ENCODE results near the gene MESP1. TPM values are rescaled to one million over a fixed set of nuclear protein-coding genes. Genes with fewer than 3 reads are reported as not detected.

Gene MESP1
- total and polyA plus RNA-seq, 10 of the 15 experiments (the other 5 are each of a cell fraction or from before 2014, with no cell fraction given) = 0.04 to 1.1 (median 0.57) TPM; not detected in 2

DNA sequence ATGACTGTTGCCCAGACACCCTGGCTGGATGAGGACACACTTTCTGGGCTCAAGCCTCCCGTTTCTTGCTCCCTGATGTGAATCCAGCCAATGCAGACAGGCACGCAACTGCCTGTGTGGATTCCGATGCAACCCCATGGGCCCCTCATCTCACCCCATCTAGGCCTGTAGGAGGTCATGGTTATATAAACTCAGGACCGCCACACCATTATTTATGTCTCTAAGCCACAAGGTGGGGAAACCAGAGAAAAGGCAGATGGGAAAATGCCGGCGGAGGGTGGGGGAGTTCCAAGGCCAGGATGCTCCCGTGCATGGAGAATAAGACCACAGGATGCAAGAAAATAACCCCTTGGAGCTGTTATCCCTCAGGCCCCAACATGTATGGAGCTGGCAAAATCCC lies 2.0 kb downstream of the MESP1 start:
- FAIRE-seq (no peak), DNase-seq (ENCODE audit: low read depth, low spot score) (no peak), ATAC-seq (no peak)
- ChIA-PET SMC1A (ENCODE audit: uncharacterized antibody, unreplicated experiment) (interaction anchor here (0.9 kb wide), 1 partner anchor 322 kb away, joined by 4 read pairs; no protein-coding TSS in a partner anchor), RAD21 (ENCODE audit: unreplicated experiment) (interaction anchor here (1.4 kb wide), 1 partner anchor 9 kb away, joined by 3 read pairs; no protein-coding TSS in a partner anchor), POLR2A (interaction anchor here (1.0 kb wide), 1 partner anchor 9 kb away, joined by 3 read pairs; no protein-coding TSS in a partner anchor), CTCF (interaction anchor here (1.0 to 2.6 kb wide), 4 partner anchors 9 to 126 kb away, joined by 3 to 9 read pairs (median 5); no protein-coding TSS in a partner anchor)
- Histone ChIP-seq H3K79me2 (ENCODE audit: control insufficient read depth, insufficient read depth, low read length) (no peaks in the 10 kb centered on the region), H3K4me1 (ENCODE audit: control insufficient read depth, insufficient read depth, low read length) (peaks cover 9% of the 10 kb centered on the region), H3K4me2 (ENCODE audit: control insufficient read depth, insufficient read depth) (no peak overlapping the region), H3K9me3 (replicated peaks; ENCODE audit: control insufficient read depth, insufficient read depth, low read length) (no peaks in the 10 kb centered on the region), H3K27me3 (replicated peaks in 1 of 2; ENCODE audit: control insufficient read depth in 2 of 2, insufficient read depth in 2 of 2, low read length in 1 of 2) (peaks cover 0 to 4% of the 10 kb centered on the region in 2 experiments; a peak in 2 of 4 replicates), H3K27ac (ENCODE audit: control insufficient read depth, insufficient read depth) (no peak overlapping the region), H4K20me1 (ENCODE audit: control insufficient read depth, insufficient read depth) (no peaks in the 10 kb centered on the region), H3K9ac (ENCODE audit: control insufficient read depth, insufficient read depth, low read length) (no peak overlapping the region), H2AFZ (ENCODE audit: control insufficient read depth, low read depth, low read length) (no peak overlapping the region), H3K4me3 (no peak overlapping the region), H3K36me3 (ENCODE audit: control insufficient read depth in 2 of 2, insufficient read depth in 2 of 2, low read length in 1 of 2) (no peaks in the 10 kb centered on the region)
- intact Hi-C loops (cut with micrococcal nuclease; ENCODE audit: unreplicated experiment) = no loop called here
- no TSS peak for BruUV-seq (replicated peaks)
- in situ Hi-C loops (cut with MboI) = no loop called here
- 51% methylated on average over 7 of the region's 7 CpGs for WGBS (ENCODE audit: insufficient coverage, insufficient replicate concordance, low lambda C conversion rate, missing lambda C conversion rate)
- no peak for TF ChIP-seq MYB (IDR thresholded peaks at IDR 0.05; ENCODE audit: borderline replicate concordance, low read depth, low read length)
- no peak for TF ChIP-seq NFXL1 (IDR thresholded peaks at IDR 0.05; ENCODE audit: borderline replicate concordance)
- no peak for TF ChIP-seq EP300 (IDR thresholded peaks at IDR 0.05; ENCODE audit: borderline replicate concordance in 1 of 2, control insufficient read depth in 1 of 2, low read depth in 2 of 2, low read length in 2 of 2)
- no peak for TF ChIP-seq SREBF2 (IDR thresholded peaks at IDR 0.05; ENCODE audit: low read length)
- TF ChIP-seq RUNX3 (IDR thresholded peaks at IDR 0.05; ENCODE audit: low read length) = no peak
- no peak for TF ChIP-seq EED (IDR thresholded peaks at IDR 0.05; ENCODE audit: low read depth)
- TF ChIP-seq KLF5 (IDR thresholded peaks at IDR 0.05; ENCODE audit: partially characterized antibody) = no peak
- no peak for TF ChIP-seq SIN3A (IDR thresholded peaks at IDR 0.05; ENCODE audit: low read depth, low read length)
- no peak for TF ChIP-seq LARP7 (IDR thresholded peaks at IDR 0.05)
- no peak for TF ChIP-seq MTA2 (IDR thresholded peaks at IDR 0.05; ENCODE audit: low read depth)
- TF ChIP-seq JUND (IDR thresholded peaks at IDR 0.05; ENCODE audit: low read depth, low read length) = no peak
- TF ChIP-seq STAT3 (IDR thresholded peaks at IDR 0.05; ENCODE audit: low read depth, low read length) = no peak
- TF ChIP-seq, protein P1, sequence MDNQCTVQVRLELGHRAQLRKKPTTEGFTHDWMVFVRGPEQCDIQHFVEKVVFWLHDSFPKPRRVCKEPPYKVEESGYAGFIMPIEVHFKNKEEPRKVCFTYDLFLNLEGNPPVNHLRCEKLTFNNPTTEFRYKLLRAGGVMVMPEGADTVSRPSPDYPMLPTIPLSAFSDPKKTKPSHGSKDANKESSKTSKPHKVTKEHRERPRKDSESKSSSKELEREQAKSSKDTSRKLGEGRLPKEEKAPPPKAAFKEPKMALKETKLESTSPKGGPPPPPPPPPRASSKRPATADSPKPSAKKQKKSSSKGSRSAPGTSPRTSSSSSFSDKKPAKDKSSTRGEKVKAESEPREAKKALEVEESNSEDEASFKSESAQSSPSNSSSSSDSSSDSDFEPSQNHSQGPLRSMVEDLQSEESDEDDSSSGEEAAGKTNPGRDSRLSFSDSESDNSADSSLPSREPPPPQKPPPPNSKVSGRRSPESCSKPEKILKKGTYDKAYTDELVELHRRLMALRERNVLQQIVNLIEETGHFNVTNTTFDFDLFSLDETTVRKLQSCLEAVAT (IDR thresholded peaks at IDR 0.05) = no peak
- no peak for TF ChIP-seq CHD2 (IDR thresholded peaks at IDR 0.05; ENCODE audit: borderline replicate concordance, low read depth, low read length)
- no peak for TF ChIP-seq SRF (IDR thresholded peaks at IDR 0.05; ENCODE audit: low read depth in 2 of 2, low read length in 2 of 2)
- no peak for TF ChIP-seq KAT2A (conservative IDR thresholded peaks at IDR 0.05; ENCODE audit: control insufficient read depth, low read depth, low read length)
- no peak for TF ChIP-seq ZNF207 (IDR thresholded peaks at IDR 0.05; ENCODE audit: borderline replicate concordance)

All from GM12878 (cell line).